ENCODE data around the gene TMEM200A.

- TF ChIP-seq REST (IDR thresholded peaks at IDR 0.05; ENCODE audit: borderline replicate concordance) (no peak), CTCF (IDR thresholded peaks at IDR 0.05; ENCODE audit: poor library complexity, severe bottlenecking) (no peak)
Measured at GRCh38 chr6:130395164-130395563, 29.3 kb downstream of the TMEM200A start.

Measured in neural cell (in vitro differentiated cells).